Loucy (cell line): Measurements from ENCODE around the gene CSTPP1.

Experiments
- H2AFZ ChIP-seq: fragments of 200-600 bp; sonication (generic); 2 replicates; pipeline ENCODE4 v1.6.0; 2016; ENCODE audit warnings: antibody characterized with exemption, mild to moderate bottlenecking, low read length, moderate library complexity
- H3F3A ChIP-seq: fragments of 200-600 bp; 2 replicates; pipeline ENCODE4 v1.6.0; 2016; ENCODE audit warnings: antibody characterized with exemption, low read depth, mild to moderate bottlenecking
- H3K27me3 ChIP-seq: fragments of 200-600 bp; sonication (generic); 2 replicates; pipeline ENCODE4 v1.6.1; 2014; ENCODE audit warnings: low read length, mild to moderate bottlenecking; ENCODE audit not compliant: insufficient read depth, poor library complexity, severe bottlenecking
- H3K36me3 ChIP-seq: fragments of 200-600 bp; sonication (generic); 2 replicates; pipeline ENCODE4 v1.6.1; 2016; ENCODE audit warnings: low read length; ENCODE audit not compliant: insufficient read depth
- H3K4me1 ChIP-seq: fragments of 200-600 bp; sonication (generic); 2 replicates; pipeline ENCODE4 v1.5.1; 2014; ENCODE audit warnings: low read length, mild to moderate bottlenecking; ENCODE audit not compliant: insufficient read depth, poor library complexity, severe bottlenecking
- H3K4me2 ChIP-seq: fragments of 200-600 bp; sonication (generic); 2 replicates; pipeline ENCODE4 v1.6.0; 2014; ENCODE audit warnings: antibody characterized with exemption, low read length, low read depth, mild to moderate bottlenecking; ENCODE audit not compliant: poor library complexity, severe bottlenecking
- H3K4me3 ChIP-seq: fragments of 200-600 bp; sonication (generic); 2 replicates; pipeline ENCODE4 v1.5.1; 2014; ENCODE audit warnings: low read length, mild to moderate bottlenecking, mixed read lengths; ENCODE audit not compliant: poor library complexity, severe bottlenecking
- H3K79me2 ChIP-seq: fragments of 200-600 bp; sonication (generic); 2 replicates; pipeline ENCODE4 v1.6.1; 2014; ENCODE audit warnings: low read length; ENCODE audit not compliant: insufficient read depth
- H3K9ac ChIP-seq: fragments of 200-600 bp; sonication (generic); 2 replicates; pipeline ENCODE4 v1.6.0; 2014; ENCODE audit warnings: mild to moderate bottlenecking, low read depth, low read length, moderate library complexity; ENCODE audit not compliant: poor library complexity, severe bottlenecking
- H3K9me2 ChIP-seq: fragments of 200-600 bp; sonication (generic); replicated peaks from 2 replicates; pipeline ENCODE4 v1.6.1; 2016; ENCODE audit warnings: low read depth, low read length, mixed read lengths
- H3K9me3 ChIP-seq: fragments of 200-600 bp; sonication (generic); 2 replicates; pipeline ENCODE4 v1.6.1; 2014; ENCODE audit warnings: mild to moderate bottlenecking, antibody characterized with exemption, low read length, low read depth; ENCODE audit not compliant: insufficient read depth
- H4K20me1 ChIP-seq: fragments of 200-600 bp; sonication (generic); 2 replicates; pipeline ENCODE4 v1.6.0; 2014; ENCODE audit warnings: antibody characterized with exemption, low read length, mild to moderate bottlenecking; ENCODE audit not compliant: insufficient read depth, poor library complexity, severe bottlenecking
- CTCF ChIP-seq: fragments of 200-600 bp; sonication (generic); conservative IDR thresholded peaks from 2 replicates; pipeline ENCODE4 v1.5.1; 2014; ENCODE audit warnings: mild to moderate bottlenecking, antibody characterized with exemption, low read length
- EZH2phosphoT487 ChIP-seq: fragments of 200-600 bp; IDR thresholded peaks from 2 replicates; pipeline ENCODE4 v1.6.1; 2018; ENCODE audit warnings: antibody characterized with exemption, mild to moderate bottlenecking, moderate library complexity, borderline replicate concordance

CSTPP1 gene

GRCh38 chr11:47104261-47104950 lies 167.8 kb downstream of the CSTPP1 start:
- TF ChIP-seq CTCF (no peak), EZH2phosphoT487 (no peak)
- H3K79me2 ChIP-seq = no peaks in the 10 kb centered on the region
- H2AFZ ChIP-seq = no peak overlapping the region
- H3K4me1 ChIP-seq = peaks cover 2% of the 10 kb centered on the region
- no peaks in the 10 kb centered on the region for H3K36me3 ChIP-seq
- no peak overlapping the region for H3K4me3 ChIP-seq
- no peaks in the 10 kb centered on the region for H3K9me3 ChIP-seq
- H3F3A ChIP-seq = no peaks in the 10 kb centered on the region
- no peaks in the 10 kb centered on the region for H3K9me2 ChIP-seq
- no peak overlapping the region for H3K9ac ChIP-seq
- H4K20me1 ChIP-seq = no peaks in the 10 kb centered on the region
- H3K27me3 ChIP-seq = no peaks in the 10 kb centered on the region
- no peak overlapping the region for H3K4me2 ChIP-seq

GRCh38 chr11:47105541-47105940 lies 169.0 kb downstream of the CSTPP1 start:
- Histone ChIP-seq H3K9me2 (no peaks in the 10 kb centered on the region), H3K9me3 (no peaks in the 10 kb centered on the region), H4K20me1 (no peaks in the 10 kb centered on the region), H3K9ac (no peak overlapping the region), H3K79me2 (no peaks in the 10 kb centered on the region), H3K4me2 (no peak overlapping the region), H3K36me3 (no peaks in the 10 kb centered on the region), H3K4me3 (no peak overlapping the region), H3K27me3 (no peaks in the 10 kb centered on the region), H3F3A (no peaks in the 10 kb centered on the region), H2AFZ (no peak overlapping the region), H3K4me1 (no peaks in the 10 kb centered on the region)
- no peak for TF ChIP-seq CTCF
- no peak for TF ChIP-seq EZH2phosphoT487

- no peaks in the 10 kb centered on the region for H3K27me3 ChIP-seq
- H3K9ac ChIP-seq = no peak overlapping the region
- no peaks in the 10 kb centered on the region for H3K79me2 ChIP-seq
- TF ChIP-seq EZH2phosphoT487 = no peak
- TF ChIP-seq CTCF = no peak
- H4K20me1 ChIP-seq = no peaks in the 10 kb centered on the region
- H3K4me1 ChIP-seq = no peaks in the 10 kb centered on the region
- H3K4me2 ChIP-seq = no peak overlapping the region
- H3F3A ChIP-seq = no peaks in the 10 kb centered on the region
- no peaks in the 10 kb centered on the region for H3K36me3 ChIP-seq
- H3K9me2 ChIP-seq = no peaks in the 10 kb centered on the region
- H3K9me3 ChIP-seq = no peaks in the 10 kb centered on the region
- no peak overlapping the region for H2AFZ ChIP-seq
- no peak overlapping the region for H3K4me3 ChIP-seq
Measured at GRCh38 chr11:47105974-47106373, 169.4 kb downstream of the CSTPP1 start.
